Measurements from ENCODE around the gene KHDRBS1. TPM values are rescaled to one million over a fixed set of nuclear protein-coding genes. Genes with fewer than 3 reads are reported as not detected.

Gene KHDRBS1
- total and polyA plus RNA-seq, 8 donors, result 21.4 to 99.9 (median 59.0) TPM

GRCh38 chr1:32055416-32055815 is 41.7 kb downstream of the KHDRBS1 start:
- DNase-seq, result no peak
- Histone ChIP-seq H3K9me3 (no peaks in the 10 kb centered on the region), H3K27ac (no peak overlapping the region), H3K4me1 (no peaks in the 10 kb centered on the region), H3K36me3 (peaks cover 0 to 100% (median 73%) of the 10 kb centered on the region in 4 donors), H3K4me3 (no peak overlapping the region), H3K27me3 (no peaks in the 10 kb centered on the region)
- TF ChIP-seq EP300 (IDR thresholded peaks at IDR 0.05) (no peak), POLR2AphosphoS5 (IDR thresholded peaks at IDR 0.05) (no peak), POLR2A (IDR thresholded peaks at IDR 0.05) (no peak), CTCF (IDR thresholded peaks at IDR 0.05) (no peak)
- intact Hi-C loops (cut with DNase I; ENCODE audit: low total_unique reads), result no loop called here
- WGBS, 5 donors, result 80 to 86% (median 85%) methylated on average over 5 of the region's 5 CpGs

GRCh38 chr1:32056598-32056997 is 42.9 kb downstream of the KHDRBS1 start:
- Histone ChIP-seq H3K4me3 (no peak overlapping the region), H3K4me1 (no peaks in the 10 kb centered on the region), H3K36me3 (peaks cover 0 to 100% (median 71%) of the 10 kb centered on the region in 4 donors), H3K27me3 (no peaks in the 10 kb centered on the region), H3K27ac (no peak overlapping the region), H3K9me3 (no peaks in the 10 kb centered on the region)
- TF ChIP-seq CTCF (IDR thresholded peaks at IDR 0.05), result no peak
- TF ChIP-seq POLR2A (IDR thresholded peaks at IDR 0.05), result no peak
- no peak for TF ChIP-seq EP300 (IDR thresholded peaks at IDR 0.05)
- TF ChIP-seq POLR2AphosphoS5 (IDR thresholded peaks at IDR 0.05), result no peak
- DNase-seq, result no peak
- 93 to 100% (median 100%) methylated on average over 1 of the region's 1 CpG for WGBS, 5 donors
- intact Hi-C loops (cut with DNase I; ENCODE audit: low total_unique reads), result no loop called here

GRCh38 chr1:32060914-32061313 is 47.2 kb downstream of the KHDRBS1 start:
- H3K27ac ChIP-seq, result no peak overlapping the region
- H3K9me3 ChIP-seq, result no peaks in the 10 kb centered on the region
- peaks cover 7 to 16% (median 12%) of the 10 kb centered on the region in 4 donors for H3K4me1 ChIP-seq
- no peak overlapping the region for H3K4me3 ChIP-seq
- H3K36me3 ChIP-seq, result peaks cover 2 to 67% (median 35%) of the 10 kb centered on the region in 4 donors
- no peak for DNase-seq
- intact Hi-C loops (cut with DNase I; ENCODE audit: low total_unique reads), result loop anchor here (10.0 kb wide), 1 partner anchor 46 kb away; the partner anchor contains the start of gene KHDRBS1
- TF ChIP-seq POLR2AphosphoS5 (IDR thresholded peaks at IDR 0.05), result no peak
- no peak for TF ChIP-seq CTCF (IDR thresholded peaks at IDR 0.05)
- TF ChIP-seq EP300 (IDR thresholded peaks at IDR 0.05), result no peak
- H3K27me3 ChIP-seq, result no peaks in the 10 kb centered on the region

GRCh38 chr1:32062867-32063230 is 49.2 kb downstream of the KHDRBS1 start:
- Histone ChIP-seq H3K27ac (peak overlapping the region in 4 of 5 donors; percentile 12 to 61 (median 35)), H3K27me3 (no peaks in the 10 kb centered on the region), H3K36me3 (peaks cover 2 to 48% (median 26%) of the 10 kb centered on the region in 4 donors), H3K4me3 (no peak overlapping the region), H3K4me1 (peaks cover 11 to 34% (median 23%) of the 10 kb centered on the region in 4 donors), H3K9me3 (no peaks in the 10 kb centered on the region)
- TF ChIP-seq POLR2AphosphoS5 (IDR thresholded peaks at IDR 0.05) (no peak), POLR2A (IDR thresholded peaks at IDR 0.05) (no peak), EP300 (IDR thresholded peaks at IDR 0.05) (no peak), CTCF (IDR thresholded peaks at IDR 0.05) (no peak)
- DNase-seq, result no peak
- intact Hi-C loops (cut with DNase I; ENCODE audit: low total_unique reads), result loop anchor here (10.0 kb wide), 1 partner anchor 48 kb away; the partner anchor contains the start of gene KHDRBS1
- 68 to 85% (median 75%) methylated on average over 4 of the region's 4 CpGs for WGBS, 5 donors

Measured in stomach (tissue), 9 donors.